Tibial nerve (tissue), 4 donors: ENCODE measurements around the gene RAB12. TPM values are rescaled to one million over a fixed set of nuclear protein-coding genes. Genes with fewer than 3 reads are reported as not detected.
"Not testable (repeated sequence)": the region's sequence is repeated elsewhere in the genome, so short reads cannot be mapped to it uniquely, and the experiment has no call there.

Source experiments
- DNase-seq, 2 donors: peaks; one replicate each; pipeline ENCODE4 v3.0.0-alpha.2; 2019; ENCODE audit warnings: low spot score in 2 of 2
- H3K27ac ChIP-seq, 4 donors: fragments of 200-600 bp; sonication (generic) in 3 of 4; one replicate each; pipeline ENCODE4 v1.5.1; 2017 to 2019; ENCODE audit warnings: mild to moderate bottlenecking in 1 of 4
- H3K27me3 ChIP-seq, 2 donors: fragments of 200-600 bp; sonication (generic) in 1 of 2; one replicate each; pipeline versions ENCODE4 v1.5.1 to v1.6.0; 2017 to 2019
- H3K36me3 ChIP-seq, 3 donors: fragments of 200-600 bp; sonication (generic); one replicate each; pipeline ENCODE4 v1.5.1; 2018 to 2019
- H3K4me1 ChIP-seq, 4 donors: fragments of 200-600 bp; sonication (generic) in 3 of 4; one replicate each; pipeline ENCODE4 v1.5.1; 2017 to 2019
- H3K4me3 ChIP-seq, 4 donors: fragments of 200-600 bp; sonication (generic) in 3 of 4; one replicate each; pipeline ENCODE4 v1.5.1; 2017 to 2019; ENCODE audit warnings: mild to moderate bottlenecking in 1 of 4, moderate library complexity in 1 of 4
- H3K9me3 ChIP-seq, 4 donors: fragments of 200-600 bp; sonication (generic) in 3 of 4; one replicate each; pipeline ENCODE4 v1.5.1; 2017 to 2019
- EP300 ChIP-seq, 2 donors: sonication (generic); formaldehyde crosslinking; IDR thresholded peaks; one replicate each; pipeline ENCODE4 v1.6.1; 2017; ENCODE audit warnings: antibody characterized with exemption in 2 of 2, mild to moderate bottlenecking in 1 of 2
- POLR2A ChIP-seq, 2 donors: fragments of 450-650 bp; IDR thresholded peaks; one replicate each; pipeline ENCODE4 v1.6.1; 2017; ENCODE audit warnings: antibody characterized with exemption in 2 of 2, mild to moderate bottlenecking in 2 of 2, moderate library complexity in 2 of 2
- WGBS, 2 donors: methylation state at CpG; one replicate each; pipeline ENCODE4 v1.1.5; 2018; 5-methylcytosine and 5-hydroxymethylcytosine counted together
- total RNA-seq, 4 donors: library from RNA; depleted of rRNA; stranded (reverse); fragments of >200 nt; gene quantifications; one replicate each; pipeline ENCODE4 v1.1.0, GENCODE V29; 2016
- TF ChIP-seq, protein P1 (sequence below), 5 experiments: fragments of 200-600 bp in 3 of 5; fragments of 450-650 bp in 2 of 5; sonication (generic) in 3 of 5; IDR thresholded peaks; one replicate each; pipeline ENCODE4 v1.5.1; 2016 to 2019; ENCODE audit warnings: antibody characterized with exemption in 5 of 5, mild to moderate bottlenecking in 3 of 5, moderate library complexity in 2 of 5

The RAB12 gene
- total RNA-seq, 4 donors from 2014 or later = 36.0 to 102 (median 53.5) TPM

DNA sequence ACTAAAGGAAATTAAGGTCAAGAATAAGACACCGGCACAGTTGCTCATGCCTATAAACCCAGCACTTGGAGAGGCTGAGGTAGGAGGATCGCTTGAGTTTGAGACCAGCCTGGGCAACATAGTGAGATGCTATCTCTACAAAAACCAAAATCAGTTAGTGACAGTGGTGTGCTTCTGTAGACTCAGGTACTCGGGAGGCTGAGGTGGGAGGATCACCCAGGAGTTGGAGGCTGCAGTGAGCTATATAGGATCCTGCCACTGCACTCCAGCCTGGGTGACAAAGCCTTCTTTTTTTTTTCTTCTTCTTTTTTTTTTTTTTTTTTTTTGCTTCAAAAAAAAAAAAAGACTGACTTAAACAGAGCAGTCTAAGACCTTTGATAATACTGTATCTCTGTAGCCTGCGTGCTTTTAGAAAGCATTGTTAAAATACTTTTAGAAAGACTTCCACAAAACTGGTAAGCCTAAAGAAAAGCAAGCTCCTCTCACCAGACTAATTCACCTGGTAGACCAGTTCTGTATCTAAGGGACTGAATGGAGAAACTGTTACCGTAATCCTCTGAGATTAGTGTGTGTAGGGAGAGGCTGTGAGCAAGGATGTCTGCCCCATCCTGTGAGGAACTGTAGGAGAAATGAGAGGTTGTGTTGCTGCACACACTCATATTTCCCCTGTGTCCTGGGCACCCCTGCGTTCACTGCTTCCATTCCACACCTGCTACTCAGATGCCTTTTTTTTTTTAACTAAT is 10.8 kb downstream of the RAB12 start:
- no peak for DNase-seq
- H3K9me3 ChIP-seq = no peaks in the 10 kb centered on the region
- peaks cover 0 to 9% (median 0%) of the 10 kb centered on the region in 3 donors for H3K36me3 ChIP-seq
- no peak overlapping the region for H3K27ac ChIP-seq
- no peak for TF ChIP-seq EP300 (IDR thresholded peaks at IDR 0.05)
- TF ChIP-seq, protein P1, sequence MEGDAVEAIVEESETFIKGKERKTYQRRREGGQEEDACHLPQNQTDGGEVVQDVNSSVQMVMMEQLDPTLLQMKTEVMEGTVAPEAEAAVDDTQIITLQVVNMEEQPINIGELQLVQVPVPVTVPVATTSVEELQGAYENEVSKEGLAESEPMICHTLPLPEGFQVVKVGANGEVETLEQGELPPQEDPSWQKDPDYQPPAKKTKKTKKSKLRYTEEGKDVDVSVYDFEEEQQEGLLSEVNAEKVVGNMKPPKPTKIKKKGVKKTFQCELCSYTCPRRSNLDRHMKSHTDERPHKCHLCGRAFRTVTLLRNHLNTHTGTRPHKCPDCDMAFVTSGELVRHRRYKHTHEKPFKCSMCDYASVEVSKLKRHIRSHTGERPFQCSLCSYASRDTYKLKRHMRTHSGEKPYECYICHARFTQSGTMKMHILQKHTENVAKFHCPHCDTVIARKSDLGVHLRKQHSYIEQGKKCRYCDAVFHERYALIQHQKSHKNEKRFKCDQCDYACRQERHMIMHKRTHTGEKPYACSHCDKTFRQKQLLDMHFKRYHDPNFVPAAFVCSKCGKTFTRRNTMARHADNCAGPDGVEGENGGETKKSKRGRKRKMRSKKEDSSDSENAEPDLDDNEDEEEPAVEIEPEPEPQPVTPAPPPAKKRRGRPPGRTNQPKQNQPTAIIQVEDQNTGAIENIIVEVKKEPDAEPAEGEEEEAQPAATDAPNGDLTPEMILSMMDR (IDR thresholded peaks at IDR 0.05) = no peak
- no peak for TF ChIP-seq POLR2A (IDR thresholded peaks at IDR 0.05)
- peaks cover 3 to 58% (median 24%) of the 10 kb centered on the region in 4 donors for H3K4me1 ChIP-seq
- H3K4me3 ChIP-seq = no peak overlapping the region
- WGBS, 2 donors = 80 to 97% methylated on average over 6 of the region's 6 CpGs
- no peaks in the 10 kb centered on the region for H3K27me3 ChIP-seq

DNA sequence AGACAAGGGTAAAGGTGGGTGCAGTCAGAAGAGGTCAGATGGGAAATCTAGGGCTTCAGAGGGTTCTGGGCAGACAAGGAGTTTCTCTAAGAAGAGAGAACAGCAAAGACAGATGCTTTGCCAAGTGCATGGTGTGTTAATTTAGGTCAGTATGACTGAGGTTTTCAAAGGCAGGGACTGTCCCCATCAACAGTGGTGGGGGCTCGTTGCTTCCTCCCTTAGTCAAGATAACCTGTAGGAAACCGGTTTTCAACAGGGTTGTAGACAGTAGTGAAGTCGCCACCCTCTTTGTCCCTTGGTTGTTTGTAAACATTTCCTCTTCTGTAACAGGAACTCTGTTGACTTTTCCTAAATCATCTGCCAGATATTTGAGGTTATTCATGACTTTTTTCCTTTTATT is 11.6 kb downstream of the RAB12 start:
- Histone ChIP-seq H3K4me1 (peaks cover under 1 to 58% (median 19%) of the 10 kb centered on the region in 4 donors), H3K9me3 (no peaks in the 10 kb centered on the region), H3K36me3 (peaks cover 0 to 17% (median 0%) of the 10 kb centered on the region in 3 donors), H3K27me3 (no peaks in the 10 kb centered on the region), H3K4me3 (no peak overlapping the region), H3K27ac (no peak overlapping the region)
- 69 to 78% methylated on average over 3 of the region's 3 CpGs for WGBS, 2 donors
- DNase-seq = no peak
- TF ChIP-seq EP300 (IDR thresholded peaks at IDR 0.05) = no peak
- no peak for TF ChIP-seq POLR2A (IDR thresholded peaks at IDR 0.05)
- TF ChIP-seq, protein P1 (IDR thresholded peaks at IDR 0.05) = no peak

DNA sequence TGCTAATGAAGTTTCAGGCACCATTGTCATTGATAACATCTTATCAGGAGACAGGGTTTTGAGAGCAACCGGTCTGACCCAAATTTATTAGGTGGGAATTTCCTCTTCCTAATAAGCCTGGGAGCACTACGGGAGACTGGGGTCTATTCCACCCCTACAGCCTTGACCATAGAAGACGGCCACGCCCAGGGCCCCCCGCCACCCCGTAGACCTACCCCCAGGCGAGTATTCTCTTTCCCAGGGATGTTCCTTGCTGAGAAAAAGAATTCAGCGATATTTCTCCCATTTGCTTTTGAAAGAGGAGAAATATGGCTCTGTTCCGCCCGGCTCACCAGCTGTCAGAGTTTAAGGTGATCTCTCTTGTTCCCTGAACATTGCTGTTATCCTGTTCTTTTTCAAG is 13.4 kb downstream of the RAB12 start:
- peaks cover 0 to 58% (median 15%) of the 10 kb centered on the region in 4 donors for H3K4me1 ChIP-seq
- 82 to 83% methylated on average over 10 of the region's 10 CpGs for WGBS, 2 donors
- not testable (repeated sequence) for H3K27me3 ChIP-seq

DNA sequence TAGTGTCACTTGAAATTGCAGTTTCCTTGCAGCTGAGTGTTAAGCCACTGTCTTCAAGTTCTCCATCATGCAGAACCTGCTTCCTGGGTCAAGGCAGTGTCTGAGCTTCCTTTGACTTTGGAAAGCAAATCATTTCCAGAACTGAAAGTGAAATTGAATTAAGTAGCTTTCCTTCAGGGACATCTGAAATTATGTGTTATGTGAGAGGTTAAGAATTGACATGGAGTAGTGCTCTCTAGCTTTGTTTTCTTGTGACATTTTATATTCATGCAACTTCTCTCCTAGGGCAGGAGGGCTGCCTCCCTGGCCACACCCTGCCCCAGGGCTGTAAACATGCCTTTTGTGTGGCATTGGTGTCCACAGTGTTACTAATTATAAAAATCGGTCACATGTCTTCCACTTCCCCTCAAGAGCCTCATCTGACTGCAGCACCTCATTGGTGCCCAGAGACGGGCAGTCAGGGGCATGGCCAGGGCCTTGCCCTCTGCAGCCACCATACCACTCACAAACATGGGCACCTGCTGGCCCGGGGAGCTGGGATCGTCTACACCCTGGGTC is 14.4 kb downstream of the RAB12 start:
- Histone ChIP-seq H3K9me3 (no peaks in the 10 kb centered on the region), H3K27me3 (no peaks in the 10 kb centered on the region), H3K36me3 (peaks cover 0 to 33% (median 0%) of the 10 kb centered on the region in 3 donors), H3K4me1 (peaks cover 0 to 65% (median 19%) of the 10 kb centered on the region in 4 donors), H3K4me3 (no peak overlapping the region), H3K27ac (peak overlapping the region in 3 of 4 donors; percentile 20 to 32 (median 25))
- DNase-seq = no peak
- no peak for TF ChIP-seq POLR2A (IDR thresholded peaks at IDR 0.05)
- peak in 1 of 2 donors; percentile 43 for TF ChIP-seq EP300 (IDR thresholded peaks at IDR 0.05)
- WGBS, 2 donors = 53 to 69% methylated on average over 4 of the region's 4 CpGs

More for the DNA sequence above, 13.4 kb downstream of the RAB12 start:
- H3K4me3 ChIP-seq, DNase-seq, H3K27ac ChIP-seq, H3K9me3 ChIP-seq: not testable (repeated sequence)
- H3K36me3 ChIP-seq = peaks cover 0 to 33% (median 0%) of the 10 kb centered on the region in 3 donors

DNA sequence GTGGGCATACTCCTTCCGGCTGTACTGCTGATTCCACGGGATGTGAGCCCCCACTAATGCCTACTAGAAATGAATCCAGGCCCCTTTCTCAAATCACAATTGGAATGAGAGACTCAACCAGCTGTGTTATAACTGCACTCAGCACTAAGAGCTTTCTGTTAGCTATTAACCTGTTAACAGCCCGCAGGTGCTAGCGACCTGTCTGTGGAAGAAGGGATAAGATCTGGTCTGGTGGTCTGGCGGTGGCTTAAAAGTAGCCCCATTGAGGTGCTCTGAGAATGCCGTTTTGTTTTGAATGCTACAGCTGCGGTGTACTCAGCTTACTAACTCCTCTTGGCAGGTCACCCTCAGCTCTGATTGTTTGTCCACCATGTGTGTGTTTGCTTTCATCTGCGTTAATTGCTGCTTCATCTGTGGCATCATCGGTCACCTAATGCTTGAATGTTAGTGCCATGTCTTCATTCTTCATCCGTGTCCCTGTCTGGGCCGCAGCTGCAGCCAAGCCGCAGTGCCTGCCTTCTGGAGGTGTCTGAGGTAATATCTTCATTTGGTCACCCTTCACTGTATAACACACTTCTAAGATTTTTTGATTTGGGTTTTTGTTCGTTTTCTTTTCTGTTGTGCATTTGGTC is 16.3 kb downstream of the RAB12 start:
- TF ChIP-seq, protein P1 (IDR thresholded peaks at IDR 0.05) = no peak
- TF ChIP-seq POLR2A (IDR thresholded peaks at IDR 0.05) = no peak
- no peak for TF ChIP-seq EP300 (IDR thresholded peaks at IDR 0.05)
- H3K27me3 ChIP-seq = no peaks in the 10 kb centered on the region
- DNase-seq = no peak
- peaks cover 0 to 33% (median 0%) of the 10 kb centered on the region in 3 donors for H3K36me3 ChIP-seq
- no peak overlapping the region for H3K27ac ChIP-seq
- H3K9me3 ChIP-seq = no peaks in the 10 kb centered on the region
- no peak overlapping the region for H3K4me3 ChIP-seq
- WGBS, 2 donors = 80 to 83% methylated on average over 13 of the region's 13 CpGs
- H3K4me1 ChIP-seq = peaks cover 0 to 69% (median 16%) of the 10 kb centered on the region in 4 donors
